Nephron (organoid): ENCODE measurements around the gene IFITM2.
"Not testable (repeated sequence)": the region's sequence is repeated elsewhere in the genome, so short reads cannot be mapped to it uniquely, and the experiment has no call there.

Experiments
- H3K27ac Mint-ChIP-seq, 3 experiments: 2 replicates each; pipeline ENCODE4 v1.8.0; 2020; ENCODE audit warnings: mixed read lengths in 3 of 3, mild to moderate bottlenecking in 2 of 3, moderate library complexity in 1 of 3
- H3K27me3 Mint-ChIP-seq: 2 replicates; pipeline ENCODE4 v1.8.0; 2021; ENCODE audit warnings: low read depth, mild to moderate bottlenecking, moderate library complexity, mixed read lengths
- H3K36me3 Mint-ChIP-seq: 2 replicates; pipeline ENCODE4 v1.8.0; 2020; ENCODE audit warnings: low read depth, mixed read lengths
- H3K4me1 Mint-ChIP-seq: 2 replicates; pipeline ENCODE4 v1.8.0; 2020; ENCODE audit warnings: mixed read lengths
- H3K4me3 Mint-ChIP-seq, 3 experiments: 2 replicates each; pipeline ENCODE4 v1.8.0; 2020; ENCODE audit warnings: mild to moderate bottlenecking in 3 of 3, mixed read lengths in 3 of 3, moderate library complexity in 2 of 3
- H3K9me3 Mint-ChIP-seq: 2 replicates; pipeline ENCODE4 v1.8.0; 2020; ENCODE audit warnings: mixed read lengths
- TF ChIP-seq, protein P1 (sequence below), 3 experiments: fragments of 200-600 bp; sonication (generic); IDR thresholded peaks; one replicate each; pipeline ENCODE4 v1.5.0; 2021; ENCODE audit warnings: antibody characterized with exemption in 3 of 3; ENCODE audit not compliant: unreplicated experiment in 3 of 3

The IFITM2 gene

GRCh38 chr11:346529-346928, 38.9 kb downstream of the IFITM2 start:
- no peaks in the 10 kb centered on the region for H3K36me3 Mint-ChIP-seq
- TF ChIP-seq, protein P1, sequence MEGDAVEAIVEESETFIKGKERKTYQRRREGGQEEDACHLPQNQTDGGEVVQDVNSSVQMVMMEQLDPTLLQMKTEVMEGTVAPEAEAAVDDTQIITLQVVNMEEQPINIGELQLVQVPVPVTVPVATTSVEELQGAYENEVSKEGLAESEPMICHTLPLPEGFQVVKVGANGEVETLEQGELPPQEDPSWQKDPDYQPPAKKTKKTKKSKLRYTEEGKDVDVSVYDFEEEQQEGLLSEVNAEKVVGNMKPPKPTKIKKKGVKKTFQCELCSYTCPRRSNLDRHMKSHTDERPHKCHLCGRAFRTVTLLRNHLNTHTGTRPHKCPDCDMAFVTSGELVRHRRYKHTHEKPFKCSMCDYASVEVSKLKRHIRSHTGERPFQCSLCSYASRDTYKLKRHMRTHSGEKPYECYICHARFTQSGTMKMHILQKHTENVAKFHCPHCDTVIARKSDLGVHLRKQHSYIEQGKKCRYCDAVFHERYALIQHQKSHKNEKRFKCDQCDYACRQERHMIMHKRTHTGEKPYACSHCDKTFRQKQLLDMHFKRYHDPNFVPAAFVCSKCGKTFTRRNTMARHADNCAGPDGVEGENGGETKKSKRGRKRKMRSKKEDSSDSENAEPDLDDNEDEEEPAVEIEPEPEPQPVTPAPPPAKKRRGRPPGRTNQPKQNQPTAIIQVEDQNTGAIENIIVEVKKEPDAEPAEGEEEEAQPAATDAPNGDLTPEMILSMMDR (IDR thresholded peaks at IDR 0.05; ENCODE audit: unreplicated experiment in 3 of 3): no peak
- no peaks in the 10 kb centered on the region for H3K9me3 Mint-ChIP-seq
- no peak overlapping the region for H3K27ac Mint-ChIP-seq
- peaks cover 4% of the 10 kb centered on the region for H3K27me3 Mint-ChIP-seq
- no peak overlapping the region for H3K4me3 Mint-ChIP-seq
- H3K4me1 Mint-ChIP-seq: peaks cover 22% of the 10 kb centered on the region

DNA sequence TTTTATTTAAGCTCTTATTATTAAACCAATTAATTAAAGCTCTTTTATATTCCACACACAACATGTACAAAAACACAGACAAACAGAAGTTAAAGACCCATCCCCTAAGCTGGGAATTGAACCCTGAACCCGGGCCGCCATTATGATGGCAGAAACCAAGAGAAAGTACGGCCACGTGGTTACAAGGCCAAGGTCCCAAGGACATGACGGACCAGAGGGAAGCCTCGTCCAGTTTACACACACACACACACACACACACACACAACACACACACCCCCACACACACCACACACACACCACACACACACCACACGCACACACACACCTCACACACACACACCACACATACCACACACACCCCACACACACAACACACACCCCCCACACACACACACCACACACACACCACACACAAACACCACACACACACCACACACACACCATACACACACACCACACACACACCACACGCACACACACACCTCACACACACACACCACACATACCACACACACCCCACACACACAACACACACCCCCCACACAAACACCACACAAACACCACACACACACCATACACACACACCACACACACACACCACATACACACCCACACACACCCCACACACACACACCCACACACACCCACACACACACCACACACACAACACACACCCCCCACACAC, 41.8 kb downstream of the IFITM2 start:
- H3K9me3 Mint-ChIP-seq, H3K4me3 Mint-ChIP-seq, H3K36me3 Mint-ChIP-seq, H3K27me3 Mint-ChIP-seq: not testable (repeated sequence)
- Mint-ChIP-seq H3K27ac (peak overlapping the region in 2 of 3 experiments; percentile 75 to 81), H3K4me1 (peaks cover 39% of the 10 kb centered on the region)

DNA sequence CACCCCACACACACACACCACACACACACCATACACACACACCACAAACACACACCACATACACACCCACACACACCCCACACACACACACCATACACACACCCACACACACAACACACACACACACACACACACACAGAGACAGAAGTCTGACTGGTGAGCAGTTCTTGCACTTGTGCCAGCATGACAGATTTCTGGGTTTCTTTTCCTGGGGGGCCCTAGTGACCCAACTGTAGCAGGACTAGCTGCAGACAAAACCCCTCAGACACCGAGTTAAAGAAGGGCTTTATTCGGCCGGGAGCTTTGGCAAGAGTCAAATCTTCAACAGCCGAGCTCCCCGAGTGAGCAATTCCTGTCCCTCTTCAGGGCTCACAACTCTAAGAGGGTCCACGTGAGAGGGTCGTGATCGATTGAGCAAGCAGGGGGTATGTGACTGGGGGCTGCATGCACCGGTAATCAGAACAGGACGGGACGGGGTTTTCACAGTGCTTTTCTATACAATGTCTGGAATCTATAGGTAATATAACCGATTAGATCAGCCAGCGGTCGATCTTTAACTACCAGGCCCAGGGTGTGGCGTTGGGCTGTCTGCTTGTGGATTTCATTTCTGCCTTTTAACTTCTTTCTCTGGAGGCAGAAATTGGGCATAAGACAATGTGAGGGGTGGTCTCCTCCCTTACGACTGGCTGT, 42.6 kb downstream of the IFITM2 start:
- not testable (repeated sequence) for H3K4me3 Mint-ChIP-seq, H3K27me3 Mint-ChIP-seq, H3K36me3 Mint-ChIP-seq, H3K9me3 Mint-ChIP-seq
- H3K4me1 Mint-ChIP-seq: peaks cover 42% of the 10 kb centered on the region
- peak overlapping the region; percentile 75 to 83 (median 81) for H3K27ac Mint-ChIP-seq

DNA sequence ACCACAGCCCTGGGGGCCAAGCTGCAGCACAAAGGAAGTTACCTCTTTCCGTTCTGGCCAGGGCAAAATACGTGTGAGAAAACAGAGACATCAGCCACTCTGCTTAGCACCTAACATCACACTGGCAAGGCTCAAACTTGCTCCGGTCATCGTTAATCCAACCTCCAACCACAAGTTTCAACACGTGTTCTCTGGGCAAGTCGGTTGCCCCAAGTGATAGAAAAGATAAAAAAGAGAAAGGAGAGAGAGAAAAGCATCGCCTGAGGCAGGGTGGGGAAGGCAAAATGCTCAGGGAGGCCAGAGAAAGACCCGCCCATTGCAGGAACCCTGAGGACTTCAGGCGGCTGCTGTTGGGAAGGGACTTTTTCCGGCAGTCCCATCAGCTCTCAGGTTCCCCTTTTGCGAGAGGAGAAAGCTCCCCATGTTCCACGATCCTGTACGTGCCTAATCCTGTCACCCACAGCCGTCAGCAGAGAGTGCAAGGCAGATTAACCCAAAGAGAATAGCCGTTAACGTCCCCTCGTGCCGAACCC, 43.2 kb downstream of the IFITM2 start:
- Mint-ChIP-seq H3K4me1 (peaks cover 42% of the 10 kb centered on the region), H3K4me3 (no peak overlapping the region), H3K27ac (peak overlapping the region; percentile 75 to 83 (median 81)), H3K36me3 (no peaks in the 10 kb centered on the region), H3K27me3 (no peaks in the 10 kb centered on the region), H3K9me3 (no peaks in the 10 kb centered on the region)
- TF ChIP-seq, protein P1 (IDR thresholded peaks at IDR 0.05; ENCODE audit: unreplicated experiment in 3 of 3): no peak

DNA sequence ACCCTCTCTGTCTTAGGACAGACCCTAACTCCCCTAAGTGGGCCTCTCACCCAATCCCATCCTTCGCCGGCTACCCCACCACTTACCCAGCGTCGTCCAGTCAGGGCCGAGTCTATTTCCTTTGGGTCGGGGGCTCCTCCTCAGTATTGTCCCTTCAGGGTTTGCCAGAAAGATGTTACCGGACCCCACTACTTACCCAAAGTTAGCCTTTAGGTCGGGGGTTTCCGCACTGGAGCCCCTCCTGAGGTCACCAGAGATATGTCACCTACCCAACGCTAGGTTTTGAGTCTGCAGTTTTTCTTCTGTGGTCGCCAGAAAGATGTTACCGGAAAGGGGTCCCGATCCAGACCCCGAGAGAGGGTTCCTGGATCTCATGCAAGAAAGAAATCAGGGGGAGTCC, 43.8 kb downstream of the IFITM2 start:
- TF ChIP-seq, protein P1 (IDR thresholded peaks at IDR 0.05; ENCODE audit: unreplicated experiment in 3 of 3): no peak
- Mint-ChIP-seq H3K9me3 (no peaks in the 10 kb centered on the region), H3K36me3 (no peaks in the 10 kb centered on the region), H3K27ac (peak overlapping the region; percentile 75 to 83 (median 81)), H3K4me1 (peaks cover 42% of the 10 kb centered on the region), H3K4me3 (no peak overlapping the region), H3K27me3 (no peaks in the 10 kb centered on the region)

DNA sequence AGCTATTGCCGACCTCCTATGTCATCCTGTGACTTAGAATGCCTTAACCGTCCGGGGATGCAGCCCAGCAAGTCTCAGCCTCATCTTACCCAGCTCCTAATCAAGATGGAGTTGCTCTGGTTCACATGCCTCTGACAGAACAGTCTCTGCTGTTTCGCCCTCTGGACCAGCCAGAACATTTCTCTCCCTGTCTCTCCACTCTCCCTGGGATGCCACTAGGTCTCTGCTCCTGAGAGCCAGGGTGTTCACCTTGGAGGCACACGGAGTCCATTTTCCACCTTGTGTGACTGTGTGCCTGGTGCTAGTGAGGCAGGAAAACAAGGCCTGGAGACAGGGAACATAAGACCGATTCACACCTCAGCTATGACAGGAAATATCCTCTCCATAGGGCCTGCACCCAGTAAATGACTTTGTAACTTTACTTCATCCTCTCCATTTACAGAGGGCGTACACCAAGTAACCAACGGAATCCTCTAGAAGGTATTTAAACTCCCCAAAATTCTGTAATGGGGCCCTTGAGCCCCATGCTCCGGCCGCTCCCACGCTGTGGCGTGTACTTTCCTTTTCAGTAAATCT, 44.9 kb downstream of the IFITM2 start:
- Mint-ChIP-seq H3K27ac (peak overlapping the region in 2 of 3 experiments; percentile 99 to 100), H3K4me3 (no peak overlapping the region), H3K4me1 (peaks cover 42% of the 10 kb centered on the region), H3K27me3 (no peaks in the 10 kb centered on the region), H3K9me3 (no peaks in the 10 kb centered on the region), H3K36me3 (no peaks in the 10 kb centered on the region)
- TF ChIP-seq, protein P1 (IDR thresholded peaks at IDR 0.05; ENCODE audit: unreplicated experiment in 3 of 3): no peak
